Bronchial epithelial cell (primary cell): ENCODE measurements around the gene UGT1A5. TPM values are rescaled to one million over a fixed set of nuclear protein-coding genes. Genes with fewer than 3 reads are reported as not detected.
"Not testable (repeated sequence)": the region's sequence is repeated elsewhere in the genome, so short reads cannot be mapped to it uniquely, and the experiment has no call there.

Experiments used
- DNase-seq: peaks from one replicate; pipeline ENCODE4 v3.0.0-alpha.2; 2010; ENCODE audit warnings: low read depth
- FAIRE-seq: peaks from 2 replicates; lab custom pipeline; 2011; peaks lifted over from hg19 to GRCh38; lab: Jason Lieb, UNC
- H3K27me3 ChIP-seq: 2 replicates; pipeline ENCODE4 v1.5.1; 2011; ENCODE audit warnings: low read length; ENCODE audit not compliant: control insufficient read depth, insufficient read depth
- H3K36me3 ChIP-seq: 2 replicates; pipeline ENCODE4 v1.5.1; 2011; ENCODE audit warnings: low read length; ENCODE audit not compliant: control insufficient read depth, insufficient read depth
- H3K4me3 ChIP-seq: 2 replicates; pipeline ENCODE4 v1.5.1; 2011; ENCODE audit warnings: mild to moderate bottlenecking, low read depth, low read length, control low read depth
- CTCF ChIP-seq: IDR thresholded peaks from 2 replicates; pipeline ENCODE4 v1.5.1; 2011; ENCODE audit warnings: mild to moderate bottlenecking, moderate library complexity, low read length, control low read depth, inconsistent platforms; ENCODE audit not compliant: insufficient read depth, severe bottlenecking
- total RNA-seq: library from RNA; depleted of rRNA; stranded (reverse); fragments of >200 nt; gene quantifications from 2 replicates; pipeline ENCODE4 v1.2.1, GENCODE V29; 2014

UGT1A5 gene
- total RNA-seq, 1 donor from 2014 or later = 0.26 TPM

- FAIRE-seq = peak; percentile 28
- Histone ChIP-seq H3K27me3 (no peaks in the 10 kb centered on the region), H3K4me3 (no peak overlapping the region), H3K36me3 (peaks cover 1% of the 10 kb centered on the region)
- TF ChIP-seq CTCF = no peak
- DNase-seq = no peak
Observed at GRCh38 chr2:233745073-233745755, 32.5 kb downstream of the UGT1A5 start.

- H3K36me3 ChIP-seq, H3K27me3 ChIP-seq, DNase-seq, FAIRE-seq, H3K4me3 ChIP-seq: not testable (repeated sequence)
Observed at GRCh38 chr2:233745838-233746237, 33.1 kb downstream of the UGT1A5 start.

- Histone ChIP-seq H3K27me3 (no peaks in the 10 kb centered on the region), H3K4me3 (no peak overlapping the region), H3K36me3 (peaks cover 1% of the 10 kb centered on the region)
- no peak for DNase-seq
- TF ChIP-seq CTCF = no peak
- FAIRE-seq = no peak
Observed at GRCh38 chr2:233746475-233747282, 34.0 kb downstream of the UGT1A5 start.

- FAIRE-seq (no peak), DNase-seq (no peak)
- TF ChIP-seq CTCF = no peak
- Histone ChIP-seq H3K4me3 (no peak overlapping the region), H3K27me3 (no peaks in the 10 kb centered on the region), H3K36me3 (peaks cover 1% of the 10 kb centered on the region)
Observed at GRCh38 chr2:233747283-233747544, 34.5 kb downstream of the UGT1A5 start.

GRCh38 chr2:233750689-233751088 is 38.0 kb downstream of the UGT1A5 start:
- DNase-seq, H3K4me3 ChIP-seq, FAIRE-seq, H3K27me3 ChIP-seq, H3K36me3 ChIP-seq: not testable (repeated sequence)

GRCh38 chr2:233751212-233752009 is 38.7 kb downstream of the UGT1A5 start:
- H3K36me3 ChIP-seq, H3K4me3 ChIP-seq, FAIRE-seq, H3K27me3 ChIP-seq, DNase-seq: not testable (repeated sequence)

GRCh38 chr2:233754872-233755611 is 42.3 kb downstream of the UGT1A5 start:
- Histone ChIP-seq H3K36me3 (peaks cover 5% of the 10 kb centered on the region), H3K27me3 (no peaks in the 10 kb centered on the region), H3K4me3 (no peak overlapping the region)
- FAIRE-seq (no peak), DNase-seq (no peak)
- TF ChIP-seq CTCF = no peak
